ENCODE data around the gene CEP41.

GRCh38 chr7:130380861-130381455, 59.9 kb downstream of the CEP41 start:
- TF ChIP-seq CTCF (IDR thresholded peaks at IDR 0.05; ENCODE audit: low read length) (no peak), EZH2phosphoT487 (IDR thresholded peaks at IDR 0.05; ENCODE audit: low read length) (no peak), EZH2 (optimal IDR thresholded peaks at IDR 0.05; ENCODE audit: low read depth, low read length) (no peak)
